Keratinocyte (primary cell): ENCODE results near the gene ITPK1. TPM values are rescaled to one million over a fixed set of nuclear protein-coding genes. Genes with fewer than 3 reads are reported as not detected.

Experiments used
- DNase-seq: peaks from one replicate; pipeline ENCODE4 v3.0.0-alpha.2; 2011; ENCODE audit warnings: low read depth, missing footprints, low spot score
- FAIRE-seq: peaks from 2 replicates; lab custom pipeline; 2011; peaks lifted over from hg19 to GRCh38; lab: Jason Lieb, UNC
- H2AFZ ChIP-seq: 2 replicates; pipeline ENCODE4 v1.6.0; 2012; ENCODE audit warnings: low read length, control low read depth, inconsistent platforms; ENCODE audit not compliant: control insufficient read depth
- H3K27ac ChIP-seq: 2 replicates; pipeline ENCODE4 v1.5.1; 2011; ENCODE audit warnings: low read length; ENCODE audit not compliant: control insufficient read depth, insufficient read depth
- H3K27me3 ChIP-seq: 3 replicates; pipeline ENCODE4 v1.6.0; 2011; ENCODE audit warnings: low read length; ENCODE audit not compliant: control insufficient read depth, insufficient read depth; ENCODE audit errors: extremely low read depth
- H3K36me3 ChIP-seq, 2 experiments: 2 replicates in 1 of 2; 3 replicates in 1 of 2; pipeline ENCODE4 v1.5.1; 2011; ENCODE audit warnings: low read length in 2 of 2, mild to moderate bottlenecking in 1 of 2; ENCODE audit not compliant: control insufficient read depth in 2 of 2, insufficient read depth in 2 of 2; ENCODE audit errors: extremely low read depth in 1 of 2
- H3K4me1 ChIP-seq: 3 replicates; pipeline ENCODE4 v1.5.1; 2011; ENCODE audit warnings: low read length; ENCODE audit not compliant: control insufficient read depth, insufficient read depth; ENCODE audit errors: extremely low read depth
- H3K4me2 ChIP-seq: 3 replicates; pipeline ENCODE4 v1.6.0; 2011; ENCODE audit warnings: low read depth, low read length; ENCODE audit not compliant: control insufficient read depth, insufficient read depth; ENCODE audit errors: extremely low read depth
- H3K4me3 ChIP-seq, 3 experiments: fragments of 200-600 bp in 1 of 3; sonication (generic) in 1 of 3; 2 replicates in 2 of 3; 3 replicates in 1 of 3; pipeline ENCODE4 v1.5.1; 2011 to 2016; ENCODE audit warnings: low read length in 3 of 3, mild to moderate bottlenecking in 3 of 3, control low read depth in 2 of 3, inconsistent platforms in 1 of 3, low read depth in 1 of 3, mixed read lengths in 1 of 3, mixed run types in 1 of 3, moderate library complexity in 1 of 3; ENCODE audit not compliant: control insufficient read depth in 2 of 3, insufficient read depth in 2 of 3; ENCODE audit errors: extremely low read depth in 1 of 3
- H3K79me2 ChIP-seq: 2 replicates; pipeline ENCODE4 v1.6.0; 2012; ENCODE audit warnings: low read length; ENCODE audit not compliant: control insufficient read depth, insufficient read depth
- H3K9ac ChIP-seq: 3 replicates; pipeline ENCODE4 v1.6.0; 2011; ENCODE audit warnings: low read length; ENCODE audit not compliant: control insufficient read depth, insufficient read depth; ENCODE audit errors: extremely low read depth
- H3K9me1 ChIP-seq: 3 replicates; pipeline ENCODE4 v1.6.0; 2011; ENCODE audit warnings: low read length; ENCODE audit not compliant: control insufficient read depth, insufficient read depth; ENCODE audit errors: extremely low read depth
- H3K9me3 ChIP-seq: 2 replicates; pipeline ENCODE4 v1.5.1; 2012; ENCODE audit warnings: low read depth, low read length; ENCODE audit not compliant: control insufficient read depth
- H4K20me1 ChIP-seq: 3 replicates; pipeline ENCODE4 v1.6.0; 2011; ENCODE audit warnings: low read length; ENCODE audit not compliant: control insufficient read depth, insufficient read depth; ENCODE audit errors: extremely low read depth
- CTCF ChIP-seq, 3 experiments: IDR thresholded peaks in 1 of 3; conservative IDR thresholded peaks in 1 of 3; optimal IDR thresholded peaks in 1 of 3; 2 replicates in 2 of 3; 3 replicates in 1 of 3; pipeline versions ENCODE3 to v1.5.1; 2011; ENCODE audit warnings: low read length in 3 of 3, mild to moderate bottlenecking in 3 of 3, moderate library complexity in 2 of 3, control low read depth in 1 of 3, inconsistent platforms in 1 of 3; ENCODE audit not compliant: insufficient read depth in 2 of 3; ENCODE audit errors: extremely low read depth in 1 of 3
- EZH2 ChIP-seq: IDR thresholded peaks from one replicate; pipeline ENCODE4 v1.6.1; 2012; ENCODE audit warnings: inconsistent platforms, mild to moderate bottlenecking, low read length, moderate library complexity
- dilution Hi-C: fragments of 300-500 bp; cut with MboI; formaldehyde crosslinking; loops from one replicate; pipeline ENCODE4 v1.7.0; 2020; ENCODE audit warnings: low sequenced_read_pairs; ENCODE audit not compliant: extremely low pct_ligation_motif_present
- polyA plus RNA-seq, 5 experiments: library from polyadenylated mRNA; depleted of rRNA in 3 of 5; stranded (reverse) in 3 of 5; stranded (forward) in 1 of 5; unstranded in 1 of 5; fragments of >200 nt; gene quantifications; 1 replicate in 1 of 5; 2 replicates in 3 of 5; 3 replicates in 1 of 5; pipeline versions ENCODE4 v1.2.1 to v1.2.3, GENCODE V29; 2011 to 2012; ENCODE audit warnings: missing spikeins in 2 of 5, low read depth in 1 of 5, low replicate concordance in 1 of 5

Gene ITPK1
- polyA plus RNA-seq, 1 donor (not counting 4 experiments of a cell fraction or from before 2014, with no cell fraction given) = 67.8 TPM

GRCh38 chr14:92900660-92901059 lies 215.1 kb downstream of the ITPK1 start:
- H3K4me1 ChIP-seq = no peaks in the 10 kb centered on the region
- H2AFZ ChIP-seq = no peak overlapping the region
- no peaks in the 10 kb centered on the region for H3K79me2 ChIP-seq
- H3K4me2 ChIP-seq = no peak overlapping the region
- dilution Hi-C loops = no loop called here
- no peak for TF ChIP-seq CTCF (optimal IDR thresholded peaks at IDR 0.05 in 1 of 3, IDR thresholded peaks at IDR 0.05 in 1 of 3, conservative IDR thresholded peaks at IDR 0.05 in 1 of 3; ENCODE audit: extremely low read depth in 1 of 3, insufficient read depth in 2 of 3, low read length in 3 of 3)
- no peak for TF ChIP-seq EZH2
- FAIRE-seq = no peak
- H4K20me1 ChIP-seq = no peaks in the 10 kb centered on the region
- H3K4me3 ChIP-seq = no peak overlapping the region
- H3K9ac ChIP-seq = no peak overlapping the region
- DNase-seq = no peak
- no peaks in the 10 kb centered on the region for H3K9me3 ChIP-seq
- H3K27ac ChIP-seq = no peak overlapping the region
- no peaks in the 10 kb centered on the region for H3K36me3 ChIP-seq
- H3K27me3 ChIP-seq = peaks cover 12% of the 10 kb centered on the region
- H3K9me1 ChIP-seq = no peaks in the 10 kb centered on the region

DNA sequence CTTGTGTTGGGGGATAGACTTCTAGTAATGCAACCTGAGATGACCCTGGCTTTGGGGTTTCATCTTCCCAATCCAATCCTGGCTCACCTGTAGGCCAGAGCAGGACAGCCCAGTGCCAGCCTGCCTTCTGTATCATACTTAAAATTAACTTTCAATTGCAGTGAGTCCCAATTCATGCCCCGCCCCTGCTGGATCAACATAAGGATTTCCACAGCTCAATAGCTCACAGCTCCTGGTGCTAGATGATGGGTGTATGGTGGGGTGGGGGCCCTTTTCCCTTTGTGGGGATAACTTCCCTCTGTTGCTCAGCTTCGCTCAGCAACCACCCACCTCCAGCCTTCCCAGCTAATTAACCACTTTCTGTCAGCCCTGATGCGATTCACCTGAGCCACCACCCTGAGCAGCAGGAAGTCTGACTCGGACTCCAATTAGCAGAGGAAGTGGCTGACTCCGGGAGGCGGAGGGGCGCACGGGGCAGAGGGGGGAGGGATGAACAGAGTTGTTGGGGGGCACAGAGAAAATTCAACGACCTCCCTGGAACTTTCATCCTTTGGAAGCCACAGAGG lies 217.1 kb downstream of the ITPK1 start:
- Histone ChIP-seq H3K36me3 (no peaks in the 10 kb centered on the region), H3K9ac (no peak overlapping the region), H3K27me3 (peaks cover 12% of the 10 kb centered on the region), H3K27ac (no peak overlapping the region), H3K9me1 (no peaks in the 10 kb centered on the region), H4K20me1 (no peaks in the 10 kb centered on the region), H3K79me2 (no peaks in the 10 kb centered on the region), H3K4me3 (no peak overlapping the region), H3K9me3 (peaks cover 2% of the 10 kb centered on the region), H3K4me2 (no peak overlapping the region), H2AFZ (no peak overlapping the region), H3K4me1 (no peaks in the 10 kb centered on the region)
- TF ChIP-seq EZH2 (no peak), CTCF (optimal IDR thresholded peaks at IDR 0.05 in 1 of 3, IDR thresholded peaks at IDR 0.05 in 1 of 3, conservative IDR thresholded peaks at IDR 0.05 in 1 of 3; ENCODE audit: extremely low read depth in 1 of 3, insufficient read depth in 2 of 3, low read length in 3 of 3) (no peak)
- DNase-seq = no peak
- FAIRE-seq = no peak
- dilution Hi-C loops = no loop called here
